Measurements from ENCODE around the gene IFT88. TPM values are rescaled to one million over a fixed set of nuclear protein-coding genes. Genes with fewer than 3 reads are reported as not detected.

IFT88 gene
- total RNA-seq, 1 donor from 2014 or later: 13.6 TPM

- Histone ChIP-seq H3K27me3 (no peaks in the 10 kb centered on the region), H3K4me3 (no peak overlapping the region), H3K27ac (no peak overlapping the region), H3K4me1 (no peaks in the 10 kb centered on the region), H3K9me3 (no peaks in the 10 kb centered on the region), H3K36me3 (peaks cover 14% of the 10 kb centered on the region)
- ATAC-seq (no peak), DNase-seq (no peak)
- intact Hi-C loops (cut with DNase I): no loop called here
- TF ChIP-seq, protein P1, sequence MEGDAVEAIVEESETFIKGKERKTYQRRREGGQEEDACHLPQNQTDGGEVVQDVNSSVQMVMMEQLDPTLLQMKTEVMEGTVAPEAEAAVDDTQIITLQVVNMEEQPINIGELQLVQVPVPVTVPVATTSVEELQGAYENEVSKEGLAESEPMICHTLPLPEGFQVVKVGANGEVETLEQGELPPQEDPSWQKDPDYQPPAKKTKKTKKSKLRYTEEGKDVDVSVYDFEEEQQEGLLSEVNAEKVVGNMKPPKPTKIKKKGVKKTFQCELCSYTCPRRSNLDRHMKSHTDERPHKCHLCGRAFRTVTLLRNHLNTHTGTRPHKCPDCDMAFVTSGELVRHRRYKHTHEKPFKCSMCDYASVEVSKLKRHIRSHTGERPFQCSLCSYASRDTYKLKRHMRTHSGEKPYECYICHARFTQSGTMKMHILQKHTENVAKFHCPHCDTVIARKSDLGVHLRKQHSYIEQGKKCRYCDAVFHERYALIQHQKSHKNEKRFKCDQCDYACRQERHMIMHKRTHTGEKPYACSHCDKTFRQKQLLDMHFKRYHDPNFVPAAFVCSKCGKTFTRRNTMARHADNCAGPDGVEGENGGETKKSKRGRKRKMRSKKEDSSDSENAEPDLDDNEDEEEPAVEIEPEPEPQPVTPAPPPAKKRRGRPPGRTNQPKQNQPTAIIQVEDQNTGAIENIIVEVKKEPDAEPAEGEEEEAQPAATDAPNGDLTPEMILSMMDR (IDR thresholded peaks at IDR 0.05): no peak
Measured at GRCh38 chr13:20594280-20594679, 27.3 kb downstream of the IFT88 start.

GRCh38 chr13:20607015-20607414 lies 40.1 kb downstream of the IFT88 start:
- Histone ChIP-seq H3K9me3 (no peaks in the 10 kb centered on the region), H3K4me1 (no peaks in the 10 kb centered on the region), H3K4me3 (no peak overlapping the region), H3K36me3 (peaks cover 7% of the 10 kb centered on the region), H3K27ac (no peak overlapping the region), H3K27me3 (no peaks in the 10 kb centered on the region)
- intact Hi-C loops (cut with DNase I): no loop called here
- peak; percentile 41 for ATAC-seq
- TF ChIP-seq, protein P1 (IDR thresholded peaks at IDR 0.05): no peak
- no peak for DNase-seq

- Histone ChIP-seq H3K27ac (no peak overlapping the region), H3K4me3 (no peak overlapping the region), H3K4me1 (no peaks in the 10 kb centered on the region), H3K36me3 (peaks cover 7% of the 10 kb centered on the region), H3K27me3 (no peaks in the 10 kb centered on the region), H3K9me3 (no peaks in the 10 kb centered on the region)
- DNase-seq: no peak
- intact Hi-C loops (cut with DNase I): no loop called here
- ATAC-seq: no peak
- TF ChIP-seq, protein P1 (IDR thresholded peaks at IDR 0.05): no peak
Measured at GRCh38 chr13:20608438-20609020, 41.6 kb downstream of the IFT88 start.

DNA sequence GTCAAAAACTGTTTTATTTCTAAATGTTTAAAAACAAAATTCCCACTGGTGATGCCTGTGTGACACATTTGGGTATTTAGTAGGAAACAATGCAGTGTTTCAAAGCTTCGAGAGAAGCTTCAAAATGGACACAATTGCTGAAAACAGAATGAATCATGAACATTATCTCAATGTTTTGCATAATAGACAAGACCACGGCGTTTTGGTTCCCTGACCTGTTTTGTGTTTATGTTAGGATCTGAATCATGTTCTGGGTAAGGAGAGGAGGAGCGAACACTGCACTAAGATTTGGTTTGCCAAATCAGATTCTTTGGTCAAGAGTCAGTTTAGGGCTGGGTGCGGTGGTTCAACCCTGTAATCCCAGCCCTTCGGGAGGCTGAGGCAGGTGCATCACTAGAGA lies 42.2 kb downstream of the IFT88 start:
- Histone ChIP-seq H3K4me1 (no peaks in the 10 kb centered on the region), H3K27ac (no peak overlapping the region), H3K36me3 (peaks cover 7% of the 10 kb centered on the region), H3K4me3 (no peak overlapping the region), H3K27me3 (no peaks in the 10 kb centered on the region), H3K9me3 (no peaks in the 10 kb centered on the region)
- intact Hi-C loops (cut with DNase I): no loop called here
- no peak for ATAC-seq
- DNase-seq: no peak
- TF ChIP-seq, protein P1 (IDR thresholded peaks at IDR 0.05): no peak

GRCh38 chr13:20610006-20610405 lies 43.0 kb downstream of the IFT88 start:
- intact Hi-C loops (cut with DNase I): no loop called here
- TF ChIP-seq, protein P1 (IDR thresholded peaks at IDR 0.05): no peak
- H3K4me1 ChIP-seq: no peaks in the 10 kb centered on the region
- no peaks in the 10 kb centered on the region for H3K27me3 ChIP-seq
- H3K9me3 ChIP-seq: no peaks in the 10 kb centered on the region
- H3K4me3 ChIP-seq: no peak overlapping the region
- ATAC-seq: no peak
- H3K27ac ChIP-seq: no peak overlapping the region
- peaks cover 7% of the 10 kb centered on the region for H3K36me3 ChIP-seq
- DNase-seq: no peak
